Stimulated activated CD4-positive, alpha-beta T cell treated with anti-CD3 and anti-CD28 coated beads, Interleukin-12 subunit alpha, Interleukin-12 subunit beta, amount 100 ng/mL, for 48 hours (primary cell): ENCODE results near the gene SDC3.

Experiments used
- DNase-seq, 3 donors: peaks; one replicate each; pipeline ENCODE4 v3.0.0-alpha.2; 2020; ENCODE audit warnings: low read depth in 2 of 3, low spot score in 1 of 3

SDC3 gene

DNA sequence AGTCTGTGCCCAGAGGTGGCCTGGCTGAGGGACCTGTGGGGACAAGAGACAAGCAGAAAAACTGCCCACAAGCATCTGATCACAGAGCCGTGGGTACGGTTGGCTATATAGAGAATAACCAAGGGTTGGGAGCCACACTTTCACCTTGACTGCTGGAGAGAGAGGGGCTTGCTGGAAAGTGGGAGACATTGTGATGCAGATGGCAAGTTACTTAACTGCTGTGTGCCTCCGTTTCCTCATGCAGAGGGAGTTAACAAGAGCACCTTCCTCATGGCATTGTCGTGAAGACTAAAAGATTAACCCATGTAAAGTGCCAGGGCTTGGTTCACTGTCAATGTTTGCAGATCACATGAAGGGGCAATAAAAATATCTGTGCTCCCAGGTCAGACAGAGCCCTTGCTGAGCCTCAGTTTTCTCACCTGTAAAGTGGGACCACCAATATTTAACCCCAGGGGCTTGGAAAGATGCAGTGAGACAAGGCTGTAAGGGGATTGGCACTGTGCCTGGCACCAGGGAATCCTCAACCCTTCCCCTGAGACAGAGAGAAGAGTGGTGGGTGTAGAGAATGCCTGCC, 52.8 kb downstream of the SDC3 start:
- DNase-seq, result no peak

DNA sequence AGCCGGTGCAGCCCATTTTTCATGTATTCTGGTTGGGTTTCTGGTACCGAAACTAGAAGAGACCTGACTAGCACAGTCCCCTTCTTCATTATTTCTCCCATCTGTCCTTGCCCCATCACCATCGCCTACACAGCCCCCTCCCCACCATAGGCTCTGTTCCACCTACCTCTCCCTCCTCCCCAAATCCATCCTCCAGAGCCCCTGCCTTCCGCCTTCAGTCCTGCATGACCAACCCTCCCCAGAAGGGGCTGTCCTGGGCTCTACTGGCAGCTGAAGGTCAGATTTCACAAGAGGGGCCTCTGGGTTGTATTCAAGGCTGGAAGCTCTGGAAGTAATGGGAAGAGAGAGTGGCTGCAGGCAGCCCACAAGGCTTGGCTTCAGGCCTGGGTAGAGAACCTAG, 55.2 kb downstream of the SDC3 start:
- no peak for DNase-seq

DNA sequence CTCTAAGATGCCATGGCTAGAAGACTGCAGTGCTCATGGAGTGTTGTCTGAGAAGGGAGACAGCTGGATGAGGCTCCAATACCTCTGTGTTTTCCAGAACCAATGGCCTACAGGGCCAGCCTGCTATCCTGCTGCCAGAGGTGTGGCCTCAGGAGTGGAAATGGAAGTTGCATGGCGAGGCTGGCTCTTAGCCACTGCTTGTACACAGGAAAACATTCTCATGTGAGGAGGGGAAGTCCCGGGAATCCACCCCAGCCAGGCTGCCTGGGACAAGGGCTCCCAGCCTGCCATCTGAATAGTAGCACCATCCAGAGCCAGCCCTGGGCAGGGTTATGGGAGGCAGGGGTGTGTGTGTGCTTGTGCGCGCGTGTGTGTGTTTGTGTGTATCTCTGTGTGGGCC, 56.5 kb downstream of the SDC3 start:
- no peak for DNase-seq

DNA sequence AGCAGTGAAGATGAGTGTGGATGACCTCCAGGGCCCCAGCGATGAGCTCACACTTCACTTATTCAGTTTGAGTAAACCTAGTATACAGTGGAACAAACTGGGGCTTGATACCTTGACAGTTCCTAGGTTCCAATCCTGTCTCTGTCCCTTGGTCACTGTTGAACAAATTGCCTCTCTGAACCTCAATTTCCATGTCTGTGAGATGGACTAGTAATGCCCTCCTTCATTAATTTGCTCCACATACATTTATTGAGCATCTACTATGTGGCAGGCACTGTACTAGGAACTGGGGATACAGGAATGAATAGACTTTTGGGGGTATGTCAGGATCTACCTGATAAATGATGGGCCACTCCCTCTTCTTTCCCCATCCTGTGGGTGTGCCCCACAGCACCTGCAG, 57.3 kb downstream of the SDC3 start:
- no peak for DNase-seq

DNA sequence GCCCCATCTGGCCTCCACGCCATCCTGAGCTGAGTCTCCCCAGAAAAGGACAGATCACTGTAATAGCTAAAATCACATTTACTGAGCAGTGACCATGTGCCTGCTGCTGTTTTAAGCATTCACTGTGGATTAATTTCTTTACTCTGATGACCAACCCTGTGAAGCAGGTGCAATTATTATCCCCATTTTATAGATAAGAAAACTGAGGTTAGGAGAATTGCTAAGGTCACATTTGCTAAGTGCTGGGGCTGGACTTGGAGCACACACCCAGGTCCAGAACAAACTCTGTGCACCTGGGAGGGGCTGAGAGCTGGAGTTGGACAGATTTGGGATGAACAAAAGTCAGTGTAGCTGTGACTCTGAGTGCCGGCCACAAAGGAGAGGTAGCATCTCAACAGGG, 58.0 kb downstream of the SDC3 start:
- DNase-seq, result no peak

DNA sequence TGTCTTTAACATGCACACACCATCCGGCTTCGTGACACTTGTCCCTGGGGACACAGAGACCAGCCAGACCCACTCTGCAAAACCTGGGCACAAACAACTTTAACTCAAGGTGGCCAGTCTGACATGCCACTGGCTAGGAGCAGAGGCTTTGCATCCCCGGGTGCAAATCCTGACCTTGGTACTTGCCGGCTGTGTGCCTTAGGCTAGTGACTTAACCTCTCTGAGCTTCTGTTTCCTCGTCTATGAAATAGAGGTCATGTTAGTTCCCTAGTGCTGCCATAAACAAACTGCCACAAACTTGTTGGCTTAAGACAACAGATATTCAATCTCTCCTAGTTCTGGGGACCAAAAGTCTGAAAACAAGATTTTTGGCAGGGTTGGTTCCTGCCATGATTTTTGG, 60.4 kb downstream of the SDC3 start:
- DNase-seq, result no peak

DNA sequence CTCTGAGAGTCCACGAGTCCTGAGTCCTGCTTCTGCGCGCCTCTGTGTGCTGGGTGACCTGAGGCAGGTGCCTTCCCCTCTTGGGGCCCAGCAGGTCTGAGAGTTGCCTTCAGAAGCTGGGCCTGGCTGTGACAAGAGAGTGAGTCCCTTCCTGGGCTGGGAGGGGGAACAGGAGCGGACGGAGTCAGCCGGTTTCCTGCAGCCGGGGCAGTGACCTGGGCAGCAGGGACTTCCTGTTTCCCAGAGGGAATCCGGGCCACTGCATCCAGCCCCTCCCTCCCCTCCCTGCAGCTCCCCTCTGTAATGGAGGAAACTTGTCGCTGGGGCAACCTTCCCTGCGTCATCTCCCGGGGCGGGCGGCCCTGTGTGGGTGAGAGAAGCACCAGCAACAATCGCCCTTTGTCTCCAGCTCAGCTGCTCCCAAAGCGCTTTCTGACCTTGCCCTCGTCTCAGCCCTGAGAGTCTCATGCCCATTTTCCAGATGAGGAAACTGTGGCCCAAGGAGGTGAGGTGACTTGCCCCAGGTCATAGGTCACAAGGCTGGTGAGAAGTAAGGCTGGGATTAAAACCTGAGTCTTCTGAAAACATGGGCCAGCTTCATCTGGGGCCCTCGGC, 61.1 kb downstream of the SDC3 start:
- no peak for DNase-seq

DNA sequence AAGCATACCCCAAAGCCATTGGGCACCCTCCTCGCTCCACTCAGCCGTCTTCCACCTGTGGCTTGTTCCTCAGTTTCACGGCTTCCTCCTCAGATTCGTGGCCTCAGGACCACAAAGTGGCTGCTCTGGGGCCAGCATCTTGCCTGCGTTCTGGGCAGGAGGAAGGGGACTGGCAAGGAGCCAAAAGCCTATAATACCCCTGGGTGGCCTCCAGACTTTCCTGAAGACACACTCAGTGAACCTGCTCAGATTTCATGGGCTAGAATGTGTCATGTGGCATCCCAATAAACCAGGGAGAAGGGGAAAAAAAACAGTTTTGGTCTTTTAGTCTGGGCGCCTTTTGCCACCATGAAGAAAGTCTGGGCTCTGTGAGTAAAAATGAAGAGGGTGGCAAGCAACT, 62.0 kb downstream of the SDC3 start:
- no peak for DNase-seq

DNA sequence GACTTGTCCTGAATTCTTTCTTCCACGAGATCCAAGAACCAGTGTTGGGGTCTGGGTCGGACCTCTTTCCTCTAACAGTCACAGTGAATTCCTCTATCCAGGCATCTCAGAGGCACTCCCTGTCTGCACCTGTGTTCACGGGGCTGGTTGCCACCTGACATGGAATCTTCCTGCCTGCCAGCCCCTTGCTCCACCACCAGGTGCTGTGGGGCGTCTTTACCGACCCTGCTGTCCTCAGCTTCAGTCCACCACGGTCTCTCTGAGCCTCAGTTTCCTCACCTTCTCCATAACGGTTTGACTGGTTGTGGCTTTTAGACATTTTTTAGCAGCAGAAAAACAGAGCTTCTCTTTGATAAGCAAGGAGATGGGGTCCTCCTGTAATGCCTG, 62.7 kb downstream of the SDC3 start:
- DNase-seq, result no peak

DNA sequence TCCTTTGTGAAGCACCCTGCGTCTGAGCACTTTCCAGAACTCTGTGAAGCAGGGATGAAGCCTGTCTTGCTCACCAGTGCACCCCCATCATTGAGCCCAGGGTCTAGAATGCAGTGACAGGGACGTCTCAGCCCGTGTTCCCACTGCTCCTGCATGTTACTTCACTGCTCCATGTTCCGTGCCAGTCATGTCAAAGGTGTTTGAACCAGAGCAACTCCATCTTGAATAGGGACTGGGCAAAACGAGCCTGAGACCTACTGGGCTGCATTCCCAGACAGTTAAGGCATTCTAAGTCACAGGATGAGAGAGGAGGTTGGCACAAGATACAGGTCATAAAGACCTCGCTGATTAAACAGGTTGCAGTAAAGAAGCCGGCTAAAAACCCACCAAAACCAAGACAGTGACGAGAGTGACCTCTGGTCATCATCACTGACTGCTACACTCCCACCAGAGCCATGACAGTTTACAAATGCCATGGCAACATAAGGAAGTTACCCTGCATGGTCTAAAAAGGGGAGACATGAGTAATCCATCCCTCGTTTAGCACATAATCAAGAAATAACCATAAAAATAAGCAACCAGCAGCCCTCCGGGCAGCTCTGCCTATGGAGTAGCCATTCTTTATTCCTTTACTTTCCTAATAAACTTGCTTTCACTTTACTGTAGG, 63.2 kb downstream of the SDC3 start:
- no peak for DNase-seq

DNA sequence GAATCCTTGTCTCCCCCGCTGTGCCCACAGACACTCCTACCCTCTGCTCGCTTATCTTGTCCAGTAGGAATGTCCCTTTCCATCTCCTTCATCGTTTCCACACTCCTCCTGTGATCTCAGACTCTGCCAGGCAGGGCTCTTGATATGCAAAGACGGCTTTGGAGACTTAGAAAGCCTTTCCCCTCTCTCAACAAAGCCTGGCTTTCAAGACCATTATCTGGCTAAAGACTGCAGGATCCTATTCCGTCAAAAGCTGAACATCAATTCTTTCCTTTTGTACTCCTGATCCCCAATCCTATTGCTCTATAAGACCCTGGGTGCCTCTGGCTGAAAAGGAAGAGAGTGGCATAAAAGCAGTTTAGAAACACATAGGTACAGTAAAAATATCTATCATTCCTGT, 63.9 kb downstream of the SDC3 start:
- no peak for DNase-seq

DNA sequence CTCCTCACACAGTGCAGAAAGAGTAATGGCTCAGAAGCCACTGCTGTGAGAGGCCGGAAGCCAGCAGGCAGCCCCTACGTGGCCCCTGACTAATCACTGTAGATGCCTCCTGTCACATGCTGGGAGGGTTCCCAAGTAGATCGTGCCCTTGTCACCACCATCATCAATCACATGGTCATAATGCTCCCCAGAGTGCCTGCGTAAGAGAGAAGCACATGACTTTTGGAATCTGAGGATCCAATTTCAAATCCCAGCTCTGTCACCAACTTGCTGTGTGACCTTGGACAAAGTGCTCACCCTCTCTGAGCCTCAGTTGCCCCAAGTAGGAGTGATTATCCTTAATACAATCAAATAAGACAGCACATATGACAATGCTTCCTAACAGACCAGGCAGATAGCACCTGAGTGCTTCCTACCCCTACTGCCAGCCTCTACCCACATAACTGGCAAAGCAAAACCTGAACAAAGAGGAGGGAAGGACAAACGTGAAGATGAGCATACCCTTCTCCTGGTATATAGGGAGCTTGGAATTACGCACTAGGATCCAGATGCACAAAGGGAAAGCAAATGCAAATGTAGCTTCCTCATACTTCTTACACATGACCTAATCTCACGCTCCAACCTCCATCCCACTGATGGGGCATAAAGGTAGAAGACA, 65.7 kb downstream of the SDC3 start:
- DNase-seq, result no peak

DNA sequence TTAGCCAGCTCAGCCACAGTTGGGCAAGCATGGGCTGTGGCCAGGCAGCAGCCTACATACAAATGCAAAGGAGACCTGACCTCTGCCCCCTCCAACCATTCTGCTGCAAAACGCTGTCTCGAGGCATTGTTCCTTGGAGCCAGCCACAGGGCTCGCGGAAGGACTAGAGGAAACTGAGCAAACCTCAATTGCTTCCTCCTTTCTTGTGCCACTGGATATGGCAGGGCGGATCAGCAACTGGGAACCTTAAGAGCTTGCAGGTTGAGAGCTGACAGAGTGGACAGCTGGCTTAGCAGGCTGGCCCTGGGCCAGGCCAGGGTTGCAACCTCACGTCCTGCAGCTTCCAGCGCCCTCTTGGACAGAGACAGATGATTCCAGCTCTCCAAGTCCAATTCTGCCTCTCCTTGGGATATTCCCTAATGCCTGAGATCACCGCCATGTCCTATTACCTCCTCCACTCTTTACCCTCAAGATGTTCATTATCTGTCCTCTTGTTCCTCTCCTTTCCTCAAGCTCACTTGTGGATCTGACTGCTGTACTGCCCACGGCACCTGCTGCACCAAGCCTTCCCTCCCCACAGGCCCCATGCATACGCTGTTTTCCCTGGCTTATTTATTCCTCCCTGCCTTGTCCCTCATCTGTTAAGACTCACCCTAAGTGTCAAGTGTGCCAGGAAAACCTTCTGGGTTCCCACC, 67.5 kb downstream of the SDC3 start:
- no peak for DNase-seq

DNA sequence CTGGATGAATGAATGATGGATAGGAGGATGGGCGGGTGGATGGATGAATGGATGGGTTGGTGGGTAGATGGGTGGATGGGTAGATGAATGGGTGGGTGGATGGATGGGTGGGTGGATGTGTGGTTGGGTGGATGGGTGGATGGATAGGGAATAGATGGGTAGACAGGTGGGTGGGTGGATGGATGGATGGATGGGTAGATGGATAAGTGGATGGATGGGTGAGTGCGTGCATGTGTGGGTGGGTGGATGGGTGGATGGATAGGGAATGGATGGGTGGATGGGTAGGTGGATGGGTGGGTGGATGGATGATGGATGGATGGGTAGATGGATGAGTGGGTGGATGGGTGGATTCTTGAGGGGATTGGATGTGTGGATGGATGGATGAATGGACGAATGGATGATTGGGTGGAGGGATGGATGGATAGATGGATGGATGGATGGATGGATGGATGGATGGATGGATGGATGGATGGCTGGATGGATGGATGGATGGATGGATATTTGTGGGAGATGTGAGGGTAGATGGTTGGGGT, 68.7 kb downstream of the SDC3 start:
- no peak for DNase-seq

DNA sequence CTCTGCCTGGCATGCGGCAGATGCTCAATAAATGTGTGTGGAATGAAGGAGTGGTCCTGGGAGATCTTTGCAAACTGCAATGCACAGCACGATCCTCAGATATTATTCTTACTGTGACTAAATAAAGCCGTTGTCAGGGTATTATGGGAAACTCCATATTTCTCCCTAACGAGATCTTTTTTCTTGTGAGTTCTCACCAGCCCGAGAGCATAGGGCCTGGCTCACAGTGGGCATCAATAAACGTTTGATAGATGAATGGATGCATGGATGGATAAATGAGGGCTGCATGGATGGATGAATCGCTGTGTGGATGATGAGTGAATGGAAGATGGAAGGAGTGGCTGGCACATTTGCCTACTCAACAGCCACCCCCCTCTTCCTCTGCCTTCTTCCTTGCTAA, 69.6 kb downstream of the SDC3 start:
- no peak for DNase-seq

DNA sequence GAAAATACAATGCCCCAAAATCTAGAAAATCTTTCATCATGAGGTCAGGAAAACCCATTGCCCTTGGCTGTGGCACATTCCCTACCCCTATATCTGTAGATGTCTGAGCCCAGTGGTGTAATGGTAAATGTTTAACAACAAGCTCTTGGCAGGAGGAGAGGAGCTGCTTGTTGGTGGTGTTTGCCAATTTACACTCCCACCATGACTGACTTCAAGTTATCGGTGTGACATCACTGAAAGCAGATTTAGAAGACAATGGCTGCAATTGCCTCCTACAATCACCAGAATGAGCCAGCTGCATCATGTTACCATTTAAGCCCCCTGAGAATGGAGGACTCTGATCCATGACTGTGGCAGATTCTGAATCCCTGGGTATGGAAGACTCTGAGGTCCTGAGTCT, 70.9 kb downstream of the SDC3 start:
- DNase-seq, result no peak

DNA sequence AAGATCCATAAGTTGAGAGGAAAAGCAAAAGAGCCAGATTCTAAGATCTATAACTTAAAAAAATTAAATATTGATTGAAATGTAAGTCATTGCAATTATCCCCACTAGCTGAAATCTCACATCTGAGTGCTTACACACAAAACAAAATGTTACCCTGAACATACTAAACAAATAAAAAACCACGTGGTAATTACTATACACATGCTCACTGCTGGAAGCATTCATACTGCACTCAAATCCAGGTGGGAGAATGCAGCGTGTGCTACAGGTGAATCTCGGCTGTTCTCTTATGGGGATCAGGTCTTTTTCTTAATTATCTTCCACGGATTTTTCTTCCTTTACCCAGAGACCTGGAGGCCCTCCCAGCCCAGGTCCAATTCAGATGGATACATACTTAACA, 74.3 kb downstream of the SDC3 start:
- no peak for DNase-seq

DNA sequence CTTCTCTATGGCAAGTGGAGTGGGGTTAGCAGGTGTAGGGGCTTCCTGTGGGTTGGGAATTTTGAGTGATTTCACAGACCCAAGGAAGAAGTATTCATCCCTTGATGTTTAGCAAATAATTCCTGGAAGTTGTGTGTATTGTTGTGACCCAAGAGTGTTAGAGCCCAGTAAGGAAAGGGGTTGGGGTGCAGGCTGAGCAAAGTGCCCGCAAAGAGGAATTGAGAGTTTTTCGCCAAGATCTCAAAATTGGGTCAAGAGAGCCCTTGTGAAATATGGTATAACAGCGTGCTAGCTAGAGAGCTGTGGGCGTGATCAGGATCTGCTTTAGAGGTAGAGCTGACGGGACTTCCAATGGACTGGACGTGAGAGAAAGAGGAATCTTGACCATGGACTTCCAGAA, 78.0 kb downstream of the SDC3 start:
- DNase-seq, result no peak

DNA sequence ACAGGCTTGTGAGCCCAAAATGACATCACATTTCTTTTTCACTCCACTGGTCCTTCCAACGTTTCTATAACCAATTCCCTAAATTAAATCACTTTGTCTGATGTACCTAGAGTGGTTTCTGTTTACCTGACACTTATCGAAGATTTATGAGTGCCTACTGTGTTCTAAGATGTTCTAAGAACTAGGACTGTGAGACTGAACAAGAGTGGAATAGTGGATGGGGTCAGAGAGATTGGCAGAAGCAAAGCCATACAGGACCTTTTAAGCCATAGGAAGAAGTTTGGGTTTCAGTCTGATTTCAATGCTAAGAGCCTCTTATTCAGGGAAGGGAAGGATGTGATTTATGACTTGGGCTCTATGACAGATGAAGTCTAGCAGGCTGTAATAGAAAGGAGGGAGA, 78.7 kb downstream of the SDC3 start:
- no peak for DNase-seq

DNA sequence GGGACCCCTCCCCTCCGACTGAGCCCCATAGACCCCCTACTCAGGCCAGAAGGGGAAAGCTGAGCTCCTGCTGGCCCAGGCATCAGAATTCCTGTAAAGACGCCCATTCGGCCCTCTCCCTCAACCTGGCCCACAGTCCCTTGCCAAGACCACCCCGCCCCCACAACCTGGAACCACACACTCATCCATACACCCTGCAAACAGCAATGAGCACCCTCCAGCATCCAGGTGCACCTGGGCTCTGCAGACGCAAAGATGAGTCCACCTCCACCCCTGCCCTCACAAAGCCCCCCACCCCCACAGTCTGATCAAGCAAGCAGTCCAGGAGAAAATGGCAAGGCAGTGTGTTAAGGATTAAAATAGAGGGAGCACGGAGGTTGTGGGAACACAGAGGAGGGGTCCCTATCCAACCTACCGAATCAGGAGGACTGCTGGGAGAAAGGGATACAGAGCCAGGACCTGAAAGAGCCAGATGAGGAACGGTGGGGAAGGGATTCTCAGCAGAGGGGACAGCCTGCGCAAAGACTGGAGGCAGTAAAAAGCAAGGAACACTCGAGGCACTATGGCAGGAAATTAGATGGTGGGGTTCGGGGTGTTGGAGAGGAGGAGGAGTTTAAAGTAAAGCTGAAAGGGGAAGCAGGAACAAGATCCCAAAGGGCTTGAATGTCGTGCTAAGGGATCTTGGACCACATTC, 83.7 kb downstream of the SDC3 start:
- no peak for DNase-seq
